Measurements from ENCODE around the gene COL23A1. TPM values are rescaled to one million over a fixed set of nuclear protein-coding genes. Genes with fewer than 3 reads are reported as not detected.

COL23A1 gene
- total and polyA plus RNA-seq, 2 experiments from 2014 or later = 4.8 to 8.2 TPM

- TF ChIP-seq ZNF462 (CRISPR knock-in tag; IDR thresholded peaks at IDR 0.05) (no peak), ZNF331 (CRISPR knock-in tag; IDR thresholded peaks at IDR 0.05; ENCODE audit: low read depth) (no peak), CREB1 (CRISPR knock-in tag; IDR thresholded peaks at IDR 0.05; ENCODE audit: low read depth) (no peak), POLR2AphosphoS5 (IDR thresholded peaks at IDR 0.05; ENCODE audit: low read depth) (no peak), CTCF (conservative IDR thresholded peaks at IDR 0.05; ENCODE audit: low read depth in 2 of 2) (no peak), NANOG (IDR thresholded peaks at IDR 0.05; ENCODE audit: borderline replicate concordance) (no peak), ZNF114 (CRISPR knock-in tag; IDR thresholded peaks at IDR 0.05) (no peak), STAT1 (IDR thresholded peaks at IDR 0.05; ENCODE audit: unreplicated experiment) (no peak), EZH2phosphoT487 (IDR thresholded peaks at IDR 0.05; ENCODE audit: unreplicated experiment) (no peak)
These were observed 35.7 kb upstream of the COL23A1 start (continued) for GRCh38 chr5:178625679-178626483.

Measured in GM23338 (cell line).